ENCODE results near the gene CCDC106.

Gene CCDC106

DNA sequence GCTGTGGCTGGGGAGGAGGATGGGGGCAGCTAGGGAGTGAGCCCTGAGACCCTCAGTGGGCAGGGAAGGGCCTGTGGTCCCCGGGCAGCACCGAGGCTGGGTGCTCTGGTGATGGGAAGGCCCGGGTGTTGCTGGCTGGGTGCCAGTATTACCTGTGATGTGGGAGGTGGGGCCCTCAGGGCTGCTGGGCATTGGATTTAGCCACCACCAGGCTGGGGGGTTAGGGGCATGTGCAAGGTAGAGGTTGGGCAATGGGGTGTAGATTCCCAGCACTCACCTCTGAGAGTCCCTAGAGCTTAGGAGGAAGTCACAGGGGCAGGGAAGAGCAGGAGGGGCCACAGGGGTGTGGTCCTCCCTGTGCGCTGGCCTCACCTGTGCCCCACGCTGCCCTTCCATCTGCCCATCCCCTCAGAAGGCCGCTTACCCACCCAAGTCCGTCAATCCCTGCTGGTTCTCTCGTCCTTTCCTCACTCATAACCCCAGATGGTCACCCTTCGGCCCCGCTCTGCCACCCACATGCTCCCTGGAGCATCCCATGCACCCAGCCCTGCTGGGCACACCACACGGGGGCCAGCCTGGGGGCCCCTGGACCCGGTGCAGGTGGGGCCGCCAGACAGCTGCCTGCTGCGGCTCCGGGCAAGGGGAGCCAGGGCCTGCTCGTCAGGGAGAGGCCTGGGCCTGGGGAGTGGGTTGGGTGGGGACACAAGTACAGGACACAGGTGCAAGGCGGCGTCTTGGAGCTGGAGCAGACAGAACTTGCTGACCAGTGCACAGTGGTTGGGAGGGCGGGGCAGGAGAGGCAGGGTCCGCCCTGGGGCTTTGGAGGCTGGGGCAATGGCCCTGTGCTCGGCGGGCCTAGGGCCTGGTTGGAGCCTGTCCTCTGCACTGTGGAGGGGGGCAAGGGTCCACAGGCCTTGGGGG lies 39.5 kb downstream of the CCDC106 start:
- no peak for DNase-seq

DNA sequence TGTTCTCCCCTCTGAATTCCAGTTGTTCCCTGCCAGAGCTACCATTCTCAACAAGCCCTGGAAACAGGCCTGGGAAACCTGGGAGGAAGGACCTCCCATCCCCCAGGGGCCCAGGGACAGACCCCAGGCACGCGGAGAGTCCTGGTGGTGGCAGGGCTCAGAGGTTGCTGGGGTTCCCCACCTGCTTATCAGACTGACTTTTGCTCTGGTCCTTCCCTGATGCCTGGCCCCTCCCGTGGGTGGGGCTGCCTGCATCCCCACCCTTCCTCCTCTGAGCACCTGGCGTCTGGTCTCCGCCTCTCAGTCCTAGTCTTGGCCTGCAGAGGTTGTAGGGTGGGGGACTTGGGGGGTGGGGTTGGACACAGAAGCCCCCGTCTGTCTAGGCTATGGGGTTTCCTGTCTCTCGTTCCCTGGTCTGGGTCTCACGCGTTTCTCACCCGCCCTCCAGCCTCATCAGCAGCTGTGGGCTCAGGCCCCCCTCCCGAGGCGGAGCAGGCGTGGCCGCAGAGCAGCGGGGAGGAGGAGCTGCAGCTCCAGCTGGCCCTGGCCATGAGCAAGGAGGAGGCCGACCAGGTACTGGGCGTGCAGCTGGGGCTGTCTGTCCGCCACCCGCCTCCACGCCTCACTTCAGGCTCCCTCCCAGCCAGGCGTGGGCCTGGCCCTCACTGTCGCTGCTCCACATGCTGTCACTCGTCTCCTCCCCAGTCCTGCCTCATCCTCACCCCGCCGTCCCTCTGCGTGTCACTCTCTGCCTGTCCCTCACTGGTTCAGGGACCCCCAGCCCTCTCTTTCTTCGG lies 40.6 kb downstream of the CCDC106 start:
- DNase-seq: no peak

DNA sequence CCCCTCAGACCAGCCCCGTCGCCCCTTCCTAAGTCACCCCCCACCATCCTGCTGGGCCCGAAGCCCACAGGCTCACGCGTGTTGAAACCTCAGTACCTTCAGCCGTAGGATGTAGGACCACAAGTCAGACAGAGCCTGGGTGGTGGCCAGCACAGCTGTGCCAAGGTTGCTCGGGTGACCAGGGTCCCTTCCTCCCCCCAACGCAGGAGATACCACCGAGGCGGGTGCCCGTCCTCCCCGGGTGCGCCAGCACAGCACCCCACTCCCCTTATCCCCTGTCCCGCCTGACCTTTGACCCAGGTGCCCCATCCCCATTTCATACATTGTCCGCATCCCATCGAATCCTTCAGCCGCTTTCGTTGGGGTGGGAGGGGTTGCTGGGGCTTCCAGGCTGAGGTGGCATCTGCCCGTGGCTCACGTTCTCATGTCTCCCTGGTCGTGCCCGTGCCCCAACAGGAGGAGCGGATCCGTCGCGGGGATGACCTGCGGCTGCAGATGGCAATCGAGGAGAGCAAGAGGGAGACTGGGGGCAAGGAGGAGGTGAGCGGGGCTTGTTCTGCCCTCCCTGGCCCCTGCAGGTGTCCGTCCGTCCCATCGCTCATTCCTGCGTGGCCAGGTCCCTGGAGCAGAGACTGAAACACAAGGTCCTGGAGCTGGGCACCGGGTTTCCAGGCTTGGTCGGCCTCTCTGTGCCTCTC lies 41.5 kb downstream of the CCDC106 start:
- DNase-seq: no peak

DNA sequence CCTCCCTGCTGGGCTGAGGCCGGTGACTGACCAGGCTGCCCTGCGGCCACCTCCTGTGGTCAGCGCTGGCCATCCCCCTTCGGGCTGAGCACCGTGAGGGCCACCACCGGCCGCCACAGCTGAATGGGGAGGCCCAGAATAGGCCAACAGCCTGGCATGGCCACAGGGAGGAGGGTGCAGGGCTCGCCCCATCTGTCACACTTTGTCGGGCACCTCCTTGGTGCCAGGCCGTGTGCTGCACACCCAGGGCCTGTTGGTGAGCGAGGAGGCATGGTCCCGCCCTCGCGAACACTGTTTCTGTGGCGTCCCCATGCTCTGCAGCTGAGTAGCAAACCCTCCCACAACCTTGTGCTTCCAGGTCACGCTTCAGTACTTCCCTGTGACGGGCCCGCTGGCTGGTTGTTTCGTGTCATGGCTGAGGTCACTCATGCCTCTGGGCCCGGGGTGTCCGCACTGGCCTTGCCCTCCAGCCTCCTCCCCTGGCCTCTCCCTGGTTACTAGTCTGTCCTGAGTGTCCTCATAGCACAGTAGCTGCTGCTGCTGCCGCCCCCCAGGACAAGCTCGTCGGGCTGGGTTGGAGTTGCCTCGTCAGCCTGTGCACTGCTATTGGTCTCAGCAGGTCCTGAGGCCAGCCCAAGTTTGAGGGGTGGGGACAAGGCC lies 42.2 kb downstream of the CCDC106 start:
- DNase-seq: no peak

- no peak for DNase-seq
Observed at GRCh38 chr19:55690769-55691545, 42.9 kb downstream of the CCDC106 start.

- DNase-seq: no peak
Observed at GRCh38 chr19:55691561-55692481, 43.8 kb downstream of the CCDC106 start.

DNA sequence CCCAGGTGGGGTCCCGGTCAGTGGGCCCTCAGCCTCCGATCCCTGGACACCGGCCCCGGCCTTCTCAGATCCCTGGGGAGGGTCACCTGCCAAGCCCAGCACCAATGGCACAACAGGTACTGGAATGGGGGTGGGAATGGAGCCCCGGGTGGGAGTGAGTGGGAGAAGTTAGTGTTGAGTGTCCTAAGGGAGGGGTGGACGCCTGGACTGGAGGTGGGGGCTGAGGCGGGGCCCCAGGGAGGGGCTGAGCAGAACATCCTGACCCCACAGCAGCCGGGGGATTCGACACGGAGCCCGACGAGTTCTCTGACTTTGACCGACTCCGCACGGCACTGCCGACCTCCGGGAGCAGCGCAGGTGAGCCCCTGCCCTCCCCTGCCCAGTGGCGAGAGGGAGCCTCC lies 44.7 kb downstream of the CCDC106 start:
- no peak for DNase-seq

DNA sequence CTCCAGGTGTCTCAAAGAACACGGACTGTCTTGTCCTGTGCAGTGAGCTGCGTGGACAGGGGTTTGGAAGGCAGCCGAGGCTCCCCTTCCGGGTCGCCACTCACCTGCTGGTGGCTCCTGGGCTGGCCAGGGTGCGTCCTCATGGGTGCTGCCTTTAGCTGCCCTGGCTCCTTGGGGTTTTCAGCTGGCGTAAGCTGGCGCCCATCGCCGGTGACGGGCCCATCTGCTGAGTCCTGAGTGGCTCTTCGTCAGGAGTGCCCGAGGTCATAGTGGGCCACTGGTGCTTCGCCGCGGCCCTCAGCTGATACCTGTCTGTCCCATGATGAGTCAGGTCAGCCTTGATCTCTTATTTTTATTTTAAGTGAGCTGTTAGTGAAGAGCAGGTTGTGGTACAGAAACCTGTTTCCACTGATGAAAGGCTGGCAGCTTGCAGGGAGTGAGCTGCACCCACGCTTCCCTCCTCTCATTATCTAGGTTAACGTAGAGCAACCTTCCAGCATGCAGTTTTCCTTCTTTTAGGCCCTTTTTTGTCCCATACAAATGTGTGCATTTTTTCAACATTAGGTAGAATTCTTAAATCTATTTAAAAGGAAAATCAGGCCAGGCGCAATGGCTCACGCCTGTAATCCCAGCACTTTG lies 45.4 kb downstream of the CCDC106 start:
- no peak for DNase-seq

DNA sequence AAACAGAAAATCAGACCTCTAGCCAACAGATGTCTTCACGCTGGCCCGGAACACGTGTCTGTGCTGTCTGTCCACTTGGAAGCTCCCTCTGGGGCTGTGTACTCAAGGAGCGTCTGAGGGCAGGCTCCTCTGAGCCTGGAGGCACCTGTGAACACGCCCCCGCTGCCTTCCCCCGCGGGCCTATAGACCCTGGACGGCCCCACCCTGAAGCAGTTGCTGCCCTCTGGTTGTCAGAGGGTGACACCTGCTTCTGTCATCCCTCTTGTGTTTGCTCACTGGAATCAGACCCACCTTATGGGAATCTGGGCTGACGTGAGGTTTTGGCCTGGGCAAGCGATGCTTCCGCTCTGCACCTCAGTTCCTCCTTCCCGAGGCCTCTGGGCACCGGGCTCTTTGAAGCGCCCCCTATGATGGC lies 46.2 kb downstream of the CCDC106 start:
- no peak for DNase-seq

GRCh38 chr19:55694656-55695491 lies 46.9 kb downstream of the CCDC106 start:
- DNase-seq: no peak

GRCh38 chr19:55695511-55696290 lies 47.7 kb downstream of the CCDC106 start:
- no peak for DNase-seq

- DNase-seq: no peak
Observed at GRCh38 chr19:55696301-55697068, 48.5 kb downstream of the CCDC106 start.

DNA sequence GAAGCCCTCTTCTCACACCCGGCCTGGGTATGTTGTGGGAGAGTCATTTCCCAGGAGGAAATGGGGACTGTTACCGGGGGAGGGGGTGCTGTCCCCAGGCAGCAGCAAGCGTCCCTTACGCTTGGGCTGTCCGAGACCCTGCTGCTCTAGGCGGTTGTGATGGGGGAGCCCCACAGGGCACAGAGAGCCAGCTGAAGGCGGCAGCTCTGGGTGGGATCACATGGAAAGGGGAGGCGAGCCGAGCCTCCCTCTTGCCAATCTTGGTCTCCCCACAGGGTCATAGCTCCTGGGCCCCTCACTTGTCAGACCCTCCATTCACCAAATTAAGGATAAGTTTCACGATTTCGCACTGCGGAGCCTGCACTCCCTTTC lies 49.0 kb downstream of the CCDC106 start:
- DNase-seq: no peak

DNA sequence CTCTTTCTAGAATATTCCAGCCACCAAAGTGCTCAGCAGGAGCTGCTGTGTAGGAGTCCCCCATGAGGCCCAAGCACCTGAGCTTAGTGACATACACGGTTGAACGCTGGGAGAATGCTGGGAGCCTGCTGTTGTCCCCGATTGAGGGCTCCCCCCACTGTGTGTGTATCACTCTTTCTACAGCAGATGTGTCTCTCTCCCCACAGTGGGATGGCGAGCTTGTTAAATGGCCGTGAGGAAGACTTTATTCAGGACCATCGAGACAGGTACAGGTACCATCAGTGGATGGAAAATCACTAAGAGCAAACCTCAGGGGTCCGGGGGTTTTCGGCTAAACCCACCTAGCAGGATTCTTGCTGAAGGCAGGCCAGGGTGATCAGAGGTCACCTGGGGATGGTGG lies 49.7 kb downstream of the CCDC106 start:
- no peak for DNase-seq

GRCh38 chr19:55698256-55698655 lies 50.2 kb downstream of the CCDC106 start:
- no peak for DNase-seq

DNA sequence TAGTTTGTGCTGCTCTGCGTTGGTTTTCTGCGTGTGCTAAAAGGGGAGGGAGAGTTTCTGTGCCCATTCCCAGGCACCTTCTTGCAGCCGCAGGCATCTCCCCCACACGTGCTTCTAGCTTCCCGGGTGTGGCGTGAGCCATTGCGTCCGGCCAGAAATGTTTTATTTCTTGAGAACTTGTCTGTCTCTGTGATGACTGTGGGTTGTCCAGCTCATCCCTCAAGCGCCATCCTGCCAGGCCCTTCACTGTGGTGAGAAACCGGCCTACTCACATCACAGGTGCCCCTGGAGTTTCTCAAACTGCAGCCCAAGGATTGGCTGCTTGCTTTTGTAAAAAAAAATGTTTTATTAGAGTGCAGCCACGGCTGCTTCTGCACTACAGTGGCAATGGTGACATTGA lies 51.2 kb downstream of the CCDC106 start:
- no peak for DNase-seq

GRCh38 chr19:55700813-55701212 lies 52.8 kb downstream of the CCDC106 start:
- DNase-seq: no peak

DNA sequence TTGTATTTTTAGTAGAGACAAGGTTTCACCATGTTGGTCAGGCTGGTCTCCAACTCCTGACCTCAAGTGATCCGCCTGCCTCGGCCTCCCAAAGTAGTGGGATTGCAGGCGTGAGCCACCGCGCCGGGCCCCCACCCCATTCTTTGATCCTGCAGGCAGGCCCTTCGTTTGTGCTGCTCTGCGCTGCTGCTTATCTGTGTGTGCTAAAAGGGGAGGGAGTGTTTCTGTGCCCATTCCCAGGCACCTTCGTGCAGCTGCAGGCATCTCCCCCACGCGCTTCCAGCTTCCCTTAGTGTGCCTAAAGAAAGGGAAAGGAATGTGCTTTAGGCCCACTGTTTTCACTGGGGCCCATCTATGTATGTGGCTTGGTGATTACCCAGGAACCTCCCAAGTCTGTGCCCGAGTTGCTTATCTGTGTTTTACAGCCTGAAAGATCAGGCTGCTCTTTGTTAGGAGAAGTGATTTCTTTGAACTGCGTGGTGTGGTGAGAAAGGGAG lies 54.2 kb downstream of the CCDC106 start:
- DNase-seq: no peak

Data from activated CD4-positive, alpha-beta T cell treated with anti-CD3 and anti-CD28 coated beads, Interleukin-10, Interleukin-2, amounts not matched to agents 100 ng/mL and 50 ng/mL, durations not matched to agents 16 hours and 8 hours (primary cell).